Psoas muscle (tissue), 8 donors: ENCODE measurements around the gene DYNLT2B. TPM values are rescaled to one million over a fixed set of nuclear protein-coding genes. Genes with fewer than 3 reads are reported as not detected.

ENCODE experiments used
- ATAC-seq, 4 donors: fragments of 200-7000 bp; cut with Tn5 transposase; one replicate each; pipeline ENCODE4 v1.9.1; 2020; ENCODE audit warnings: moderate library complexity in 3 of 4, mild to moderate bottlenecking in 2 of 4
- DNase-seq, 2 donors: peaks; one replicate each; pipeline ENCODE4 v3.0.0-alpha.2; 2020
- H3K27ac ChIP-seq: fragments of 200-600 bp; one replicate; pipeline ENCODE4 v1.8.0; 2022
- H3K27me3 ChIP-seq, 3 donors: fragments of 200-600 bp in 1 of 3; one replicate each; pipeline versions ENCODE4 v1.6.1 to v1.8.0; 2013 to 2022; ENCODE audit warnings: low read length in 2 of 3, mild to moderate bottlenecking in 2 of 3, moderate library complexity in 1 of 3; ENCODE audit not compliant: insufficient read depth in 3 of 3
- H3K36me3 ChIP-seq, 2 donors: fragments of 200-600 bp in 1 of 2; one replicate each; pipeline versions ENCODE4 v1.6.1 to v1.8.0; 2013 to 2022; ENCODE audit warnings: low read depth in 1 of 2, mild to moderate bottlenecking in 1 of 2, moderate library complexity in 1 of 2; ENCODE audit not compliant: insufficient read depth in 1 of 2
- H3K4me1 ChIP-seq: fragments of 200-600 bp; one replicate; pipeline ENCODE4 v1.8.0; 2022
- H3K4me3 ChIP-seq: fragments of 200-600 bp; one replicate; pipeline ENCODE4 v1.8.0; 2022; ENCODE audit warnings: mild to moderate bottlenecking
- H3K9me3 ChIP-seq: fragments of 200-600 bp; one replicate; pipeline ENCODE4 v1.8.0; 2022
- WGBS, 3 donors: extraction: QIAGEN DNeasy Blood & Tissue Kit; methylation state at CpG; one replicate each; pipeline versions ENCODE4 v1.1.6 to v1.1.7; 2013; 5-methylcytosine and 5-hydroxymethylcytosine counted together
- intact Hi-C, 2 donors: fragments of 100-400 bp; cut with DNase I; formaldehyde crosslinking; loops; one replicate each; pipeline versions ENCODE4 v1.11.0 to v1.14.2; 2022
- polyA plus RNA-seq, 3 donors: library from polyadenylated mRNA; stranded (reverse); fragments of 200-250 nt; gene quantifications; one replicate each; pipeline ENCODE4 v1.2.3, GENCODE V29; 2013
- total RNA-seq, 4 donors: library from RNA; stranded (reverse); fragmentation: NEBNext Ultra II Directional in 2 of 4; extraction: Animal tissue kit (Norgen Biotek cat#: 25700) in 2 of 4; gene quantifications; one replicate each; pipeline versions ENCODE4 v1.2.1 to v1.2.4, GENCODE V29; 2021 to 2023
- TF ChIP-seq, protein P1 (sequence below): fragments of 200-600 bp; IDR thresholded peaks from one replicate; pipeline ENCODE4 v1.8.0; 2022; ENCODE audit warnings: antibody characterized with exemption
- donor health status: healthy with polysubstance abuse.
- donor health status: DM: no; HTN: no; CAD: no; lungs with moderate emphysema.
- donor health status: Bipolar disorder and iron deficiency.
- donor health status: healthy.
- donor health status: DM: yes; HTN: yes; CAD: no.
- donor health status: DM: no; HTN: no; CAD: no.
- donor health status: DM: no; HTN: no; CAD: no.
- donor health status: DM: yes; HTN: yes; CAD: no.

Gene DYNLT2B
- total and polyA plus RNA-seq, 7 donors: 0.44 to 6.1 (median 2.7) TPM; not detected in 1

DNA sequence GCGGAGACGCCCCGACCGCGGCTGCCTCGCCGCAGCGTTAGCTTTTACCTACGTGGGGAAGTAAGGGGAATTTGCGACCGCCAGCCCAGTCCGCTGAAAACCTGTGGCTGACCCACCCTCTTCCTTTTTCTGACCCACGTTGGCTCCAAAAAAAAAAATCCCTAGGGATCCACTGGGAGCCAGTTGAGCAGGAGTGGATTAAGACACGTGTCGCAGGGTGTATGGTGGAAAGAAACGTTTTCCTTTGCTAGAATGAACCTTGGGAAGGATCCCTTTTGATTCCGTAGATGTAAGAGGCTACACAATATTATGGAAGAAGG lies 29.9 kb downstream of the DYNLT2B start:
- WGBS, 3 donors: 0 to 1% (median 0%) methylated on average over 17 of the region's 17 CpGs
- no peaks in the 10 kb centered on the region for H3K9me3 ChIP-seq
- peak; percentile 15 to 48 (median 36) for ATAC-seq
- DNase-seq: no peak
- H3K36me3 ChIP-seq: no peaks in the 10 kb centered on the region
- peaks cover 36% of the 10 kb centered on the region for H3K4me1 ChIP-seq
- H3K4me3 ChIP-seq: peak overlapping the region; percentile 92
- H3K27me3 ChIP-seq: no peaks in the 10 kb centered on the region
- TF ChIP-seq, protein P1, sequence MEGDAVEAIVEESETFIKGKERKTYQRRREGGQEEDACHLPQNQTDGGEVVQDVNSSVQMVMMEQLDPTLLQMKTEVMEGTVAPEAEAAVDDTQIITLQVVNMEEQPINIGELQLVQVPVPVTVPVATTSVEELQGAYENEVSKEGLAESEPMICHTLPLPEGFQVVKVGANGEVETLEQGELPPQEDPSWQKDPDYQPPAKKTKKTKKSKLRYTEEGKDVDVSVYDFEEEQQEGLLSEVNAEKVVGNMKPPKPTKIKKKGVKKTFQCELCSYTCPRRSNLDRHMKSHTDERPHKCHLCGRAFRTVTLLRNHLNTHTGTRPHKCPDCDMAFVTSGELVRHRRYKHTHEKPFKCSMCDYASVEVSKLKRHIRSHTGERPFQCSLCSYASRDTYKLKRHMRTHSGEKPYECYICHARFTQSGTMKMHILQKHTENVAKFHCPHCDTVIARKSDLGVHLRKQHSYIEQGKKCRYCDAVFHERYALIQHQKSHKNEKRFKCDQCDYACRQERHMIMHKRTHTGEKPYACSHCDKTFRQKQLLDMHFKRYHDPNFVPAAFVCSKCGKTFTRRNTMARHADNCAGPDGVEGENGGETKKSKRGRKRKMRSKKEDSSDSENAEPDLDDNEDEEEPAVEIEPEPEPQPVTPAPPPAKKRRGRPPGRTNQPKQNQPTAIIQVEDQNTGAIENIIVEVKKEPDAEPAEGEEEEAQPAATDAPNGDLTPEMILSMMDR: no peak
- intact Hi-C loops: no loop called here
- H3K27ac ChIP-seq: peak overlapping the region; percentile 98

DNA sequence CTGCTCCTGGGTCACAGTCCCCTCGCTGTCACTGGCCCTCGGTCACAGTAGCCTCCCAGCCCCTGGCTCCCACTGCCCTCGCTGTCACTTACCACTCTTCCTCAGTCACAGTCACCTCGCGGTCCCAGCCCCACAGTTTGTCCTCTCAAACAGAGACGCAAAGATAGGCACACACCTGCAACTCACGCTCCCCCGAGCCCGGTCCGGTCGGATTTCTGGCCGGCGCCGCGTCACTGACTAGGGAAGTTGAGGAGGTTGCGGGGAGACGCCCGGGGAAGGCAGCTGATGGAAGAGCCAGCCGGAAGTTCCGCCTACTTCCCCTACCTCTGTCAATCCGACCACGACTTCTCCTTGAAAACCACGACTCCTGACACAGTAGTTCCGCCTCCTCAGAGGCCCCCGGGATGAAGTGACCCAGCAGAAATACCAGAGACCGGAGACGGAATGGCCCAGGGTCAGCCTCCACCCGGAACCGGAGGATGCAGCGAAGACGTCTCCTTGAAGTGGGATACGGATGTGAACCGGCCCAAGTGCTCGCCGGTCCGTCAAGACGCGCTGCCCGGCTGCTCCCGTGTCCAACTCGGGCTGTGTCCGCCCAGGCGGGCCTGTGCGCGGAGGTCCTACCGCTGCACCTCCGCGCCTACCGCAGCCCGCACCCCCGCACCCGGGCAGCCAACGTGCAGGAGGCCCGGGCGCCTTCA lies 30.4 kb downstream of the DYNLT2B start, which contains the start of gene PCYT1A:
Gene PCYT1A, minus strand, starts transcription at position 287 of the 701 bp plus-strand sequence. CDS start 17,195 bp downstream, outside the sequence.
- DNase-seq (peak; percentile 91 to 96), ATAC-seq (peak; percentile 97)
- Histone ChIP-seq H3K9me3 (no peaks in the 10 kb centered on the region), H3K4me1 (peaks cover 41% of the 10 kb centered on the region), H3K27me3 (no peaks in the 10 kb centered on the region), H3K27ac (peak within 1 kb of the TSS; percentile 98), H3K36me3 (no peaks in the 10 kb centered on the region), H3K4me3 (peak within 1 kb of the TSS; percentile 92)
- intact Hi-C loops: no loop called here
- TF ChIP-seq, protein P1: no peak
- WGBS, 3 donors: 0% methylated on average over 53 to 55 of the region's 55 CpGs

DNA sequence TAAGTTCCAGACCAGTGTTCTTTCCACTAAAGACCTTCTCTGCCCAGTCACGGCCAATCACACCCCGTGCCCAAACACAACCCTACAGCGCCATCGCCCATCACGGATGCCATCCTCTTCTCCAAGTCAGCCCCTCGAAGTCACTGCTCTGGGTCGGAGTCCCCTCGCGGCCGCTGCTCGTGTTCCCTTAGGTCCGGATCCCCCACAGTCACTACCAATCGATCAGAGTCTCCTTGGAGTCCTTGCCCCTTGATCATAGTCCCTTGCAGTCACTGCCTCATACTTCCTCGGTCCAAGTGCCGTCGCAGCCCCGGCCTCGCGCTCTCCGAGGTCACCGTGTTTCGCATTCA lies 31.0 kb downstream of the DYNLT2B start:
- Histone ChIP-seq H3K27ac (peak overlapping the region; percentile 98), H3K27me3 (no peaks in the 10 kb centered on the region), H3K4me3 (peak overlapping the region; percentile 92), H3K36me3 (no peaks in the 10 kb centered on the region), H3K4me1 (peaks cover 46% of the 10 kb centered on the region), H3K9me3 (no peaks in the 10 kb centered on the region)
- TF ChIP-seq, protein P1: no peak
- intact Hi-C loops: no loop called here
- DNase-seq: peak in 1 of 2 donors; percentile 63
- peak; percentile 14 to 49 (median 30) for ATAC-seq
- 1% methylated on average over 22 of the region's 22 CpGs for WGBS, 3 donors

DNA sequence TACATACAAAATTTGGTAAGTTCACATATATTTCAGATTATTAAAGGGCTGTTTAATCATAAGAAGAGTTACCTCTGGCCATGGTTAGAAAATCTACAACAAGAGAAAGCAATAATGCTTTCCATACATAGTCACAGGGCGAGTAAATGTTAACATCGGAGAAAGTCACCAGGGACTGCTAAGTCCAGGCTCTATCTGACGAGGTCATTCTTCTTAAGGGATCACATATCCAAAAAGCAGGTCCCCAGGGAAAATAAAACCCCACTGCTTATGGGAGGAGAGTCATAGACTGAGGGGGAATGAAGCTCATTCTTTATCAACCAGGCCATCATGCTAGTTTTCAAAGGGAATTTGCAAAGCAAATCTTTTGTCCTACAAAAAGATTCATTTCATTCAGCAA lies 33.6 kb downstream of the DYNLT2B start:
- no peak for ATAC-seq
- intact Hi-C loops: no loop called here
- no peak for DNase-seq
- Histone ChIP-seq H3K27me3 (no peaks in the 10 kb centered on the region), H3K4me3 (peak overlapping the region; percentile 29), H3K4me1 (peaks cover 71% of the 10 kb centered on the region), H3K36me3 (no peaks in the 10 kb centered on the region), H3K27ac (peak overlapping the region; percentile 98), H3K9me3 (no peaks in the 10 kb centered on the region)
- WGBS, 3 donors: 21 to 27% (median 26%) methylated on average over 3 of the region's 3 CpGs
- TF ChIP-seq, protein P1: no peak

DNA sequence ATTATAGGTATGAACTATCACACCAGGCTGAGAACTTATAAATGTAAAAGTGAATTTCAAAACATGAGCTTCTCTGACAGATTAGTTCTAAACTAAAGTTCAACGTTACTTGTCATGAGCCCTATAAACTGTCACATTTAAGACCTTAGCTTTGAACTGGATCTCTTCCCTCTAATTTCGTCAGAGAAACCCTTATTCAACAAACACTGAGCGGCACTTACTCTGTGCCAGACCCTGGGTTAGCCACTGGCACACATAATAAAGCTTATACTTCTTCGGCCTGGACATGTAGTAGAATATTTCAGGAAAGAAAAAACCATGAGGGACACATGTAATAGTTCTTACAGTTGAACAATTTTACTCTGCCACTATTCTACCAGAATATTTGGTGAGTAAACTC lies 36.1 kb downstream of the DYNLT2B start:
- H3K4me3 ChIP-seq: no peak overlapping the region
- peaks cover 84% of the 10 kb centered on the region for H3K4me1 ChIP-seq
- no peaks in the 10 kb centered on the region for H3K9me3 ChIP-seq
- TF ChIP-seq, protein P1: no peak
- intact Hi-C loops: no loop called here
- H3K27ac ChIP-seq: peak overlapping the region; percentile 98
- ATAC-seq (no peak), DNase-seq (no peak)
- no peaks in the 10 kb centered on the region for H3K36me3 ChIP-seq
- no peaks in the 10 kb centered on the region for H3K27me3 ChIP-seq
- 25 to 63% (median 36%) methylated on average over 4 of the region's 4 CpGs for WGBS, 3 donors
